GM12892 (cell line): ENCODE measurements around the gene TMPRSS5.

Experiments used
- POLR2A ChIP-seq: IDR thresholded peaks from 2 replicates; pipeline ENCODE4 v1.6.1; 2011; ENCODE audit warnings: low read depth, low read length, control low read depth
- POLR2AphosphoS5 ChIP-seq: IDR thresholded peaks from 2 replicates; pipeline ENCODE4 v1.6.1; 2011; ENCODE audit warnings: low read depth, low read length, control low read depth
- TAF1 ChIP-seq: IDR thresholded peaks from 2 replicates; pipeline ENCODE4 v1.6.1; 2011; ENCODE audit warnings: low read depth, mild to moderate bottlenecking, control low read depth, low read length, borderline replicate concordance

DNA sequence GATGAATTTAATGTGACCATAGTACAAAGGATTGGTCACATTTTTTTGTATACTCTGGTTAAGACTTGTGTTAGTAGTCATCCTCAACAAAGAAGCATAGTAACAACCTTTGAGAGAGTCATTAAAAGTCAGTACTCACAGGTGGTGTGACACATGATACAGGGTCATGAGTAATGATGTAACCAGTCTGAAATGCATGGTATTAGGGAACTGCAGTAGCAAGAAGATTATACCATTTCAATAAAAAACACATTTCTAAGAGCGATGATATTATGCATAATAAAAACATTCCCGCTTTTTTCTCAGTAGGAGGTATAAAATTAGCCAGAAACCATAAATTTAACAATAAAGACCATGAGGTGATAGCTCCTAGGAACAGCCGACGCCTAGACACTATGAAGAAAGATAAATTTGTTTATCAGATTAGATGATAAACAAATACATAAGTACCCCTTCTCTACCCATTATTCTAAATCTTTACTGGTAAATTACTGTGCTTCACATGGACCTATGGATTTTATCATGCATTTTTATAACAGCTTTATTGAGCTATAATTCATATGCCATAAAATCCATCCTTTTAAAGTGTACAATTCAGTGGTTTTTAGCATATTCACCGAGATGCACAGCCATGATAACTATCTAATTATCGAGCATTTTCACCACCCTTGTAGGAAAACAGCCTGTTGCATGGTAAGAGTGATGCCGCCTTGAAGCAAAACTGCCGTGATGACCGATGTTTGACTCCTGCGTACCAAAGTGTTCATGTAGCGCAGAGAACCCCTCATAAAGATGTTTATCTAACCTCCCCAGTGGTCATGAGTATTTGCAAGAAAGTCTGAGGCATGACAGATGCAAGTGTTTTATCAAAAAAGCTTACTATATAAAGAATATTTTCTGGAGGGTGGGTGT, 41.8 kb downstream of the TMPRSS5 start:
- no peak for TF ChIP-seq POLR2AphosphoS5
- TF ChIP-seq POLR2A: no peak
- TF ChIP-seq TAF1: no peak
